ENCODE measurements around the gene AP2A1. TPM values are rescaled to one million over a fixed set of nuclear protein-coding genes. Genes with fewer than 3 reads are reported as not detected.
"Not testable (repeated sequence)": the region's sequence is repeated elsewhere in the genome, so short reads cannot be mapped to it uniquely, and the experiment has no call there.

Gene AP2A1
- polyA plus RNA-seq, 4 donors, result 46.1 to 79.9 (median 67.1) TPM

GRCh38 chr19:49809160-49809940, 42.5 kb downstream of the AP2A1 start:
- DNase-seq (ENCODE audit: low read depth in 4 of 4, low spot score in 2 of 4), result no peak

DNA sequence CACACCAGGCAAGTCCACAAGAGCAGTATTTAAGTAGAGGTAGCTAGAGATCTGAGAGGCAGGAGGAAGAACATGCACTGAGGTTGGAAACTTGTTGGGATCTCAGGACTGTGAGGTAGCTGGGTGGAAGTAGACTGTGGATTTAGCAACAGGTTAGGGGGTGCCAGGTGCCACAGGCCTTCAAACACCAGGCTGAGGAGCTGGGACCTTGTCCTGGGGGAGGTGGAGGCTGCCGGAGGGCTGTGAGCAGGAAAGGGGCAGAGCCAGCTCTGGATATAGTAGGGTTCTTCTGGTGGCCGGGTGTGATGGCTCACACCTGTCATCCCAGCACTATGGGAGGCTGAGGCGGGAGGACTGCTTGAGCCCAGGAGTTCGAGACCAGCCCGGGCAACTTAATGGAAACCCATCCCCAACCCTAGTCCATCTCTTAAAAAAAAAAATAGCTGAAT, 43.2 kb downstream of the AP2A1 start:
- DNase-seq (ENCODE audit: low read depth in 4 of 4, low spot score in 2 of 4), result no peak

DNA sequence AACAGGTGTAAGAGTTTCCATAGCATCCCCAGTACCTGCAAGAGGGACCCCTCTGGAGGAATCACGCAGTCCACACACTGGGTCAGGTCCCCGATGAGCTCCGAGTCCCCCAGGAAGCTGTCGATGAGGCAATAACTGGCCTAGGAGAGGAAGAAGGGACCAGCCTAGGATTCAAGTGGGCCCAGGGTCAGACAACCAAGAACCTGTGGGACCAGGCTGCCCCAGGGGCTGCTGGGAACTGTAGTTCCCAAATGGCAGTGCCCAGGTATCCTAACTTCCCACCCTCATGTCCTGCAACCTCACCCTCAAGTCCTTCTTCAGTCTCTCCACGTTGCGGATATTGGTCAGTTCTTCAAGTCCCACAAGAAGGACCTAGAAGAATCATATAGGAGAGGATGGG, 44.5 kb downstream of the AP2A1 start:
- no peak for DNase-seq (ENCODE audit: low read depth in 4 of 4, low spot score in 2 of 4)

DNA sequence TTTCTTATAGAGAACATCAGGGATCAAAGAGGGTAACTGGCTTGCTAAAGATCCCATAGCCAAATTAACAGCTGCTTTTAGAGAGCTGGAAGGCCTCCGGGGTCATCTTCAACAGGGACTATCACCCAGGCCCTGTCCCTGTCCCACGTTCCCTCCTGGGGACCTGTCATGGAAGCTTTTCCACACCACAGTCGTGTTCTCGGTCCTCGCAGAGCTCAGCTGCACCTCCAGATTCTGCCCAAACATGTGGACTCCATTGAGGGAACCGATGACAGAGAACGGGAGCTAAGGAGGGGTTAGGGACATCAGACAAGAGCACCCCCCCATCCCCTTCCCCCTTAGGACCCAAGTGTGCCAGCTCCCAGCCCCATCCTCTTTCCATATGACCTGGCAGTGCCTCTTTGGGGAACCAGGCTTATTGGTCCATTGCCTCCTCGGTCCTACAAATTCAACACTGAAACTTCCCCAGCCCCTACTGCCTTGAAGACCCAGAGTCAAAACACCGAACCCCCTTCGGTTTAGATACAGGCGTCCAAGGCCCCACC, 45.7 kb downstream of the AP2A1 start:
- DNase-seq (ENCODE audit: low read depth in 4 of 4, low spot score in 2 of 4), result no peak

DNA sequence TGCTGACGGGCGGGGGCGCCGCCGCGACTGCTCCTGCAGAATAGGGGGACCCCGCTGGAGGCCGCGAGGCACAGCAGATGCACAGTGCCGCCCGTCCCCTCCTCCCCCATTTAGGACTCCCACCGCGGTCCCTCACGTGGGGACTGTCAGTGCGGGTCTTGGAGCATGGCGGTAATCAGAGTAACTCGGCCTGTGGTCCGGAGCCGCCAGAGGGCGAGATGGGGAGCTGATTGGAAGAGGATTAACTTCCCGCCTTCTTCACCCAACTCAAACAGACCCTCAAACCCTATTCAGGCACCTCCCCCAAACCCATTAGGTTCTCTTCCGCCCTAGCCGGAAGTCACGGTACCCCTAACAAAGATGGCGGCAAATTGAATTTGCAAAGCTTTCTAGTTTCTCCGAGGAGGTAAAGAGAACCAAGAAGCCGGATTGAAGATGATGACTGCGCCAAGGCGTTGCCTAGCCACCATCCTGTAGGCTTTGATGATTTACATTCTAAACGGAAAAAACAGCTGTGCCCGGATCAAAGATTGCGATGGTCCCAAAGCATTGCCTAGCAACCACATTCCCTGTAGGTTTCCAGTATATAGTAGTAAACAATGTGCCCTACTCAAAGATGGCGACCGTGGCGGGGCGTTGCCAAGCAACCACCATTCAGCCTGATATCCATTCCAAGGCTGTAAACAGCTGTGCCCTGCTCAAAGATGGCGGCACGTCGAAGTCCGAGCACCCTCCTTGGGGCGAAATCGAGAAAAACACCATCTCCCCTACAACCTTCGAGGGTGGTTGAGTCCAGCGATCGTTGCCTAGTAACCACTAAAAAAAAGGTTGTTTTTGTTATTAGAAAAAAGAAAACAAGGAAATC, 46.4 kb downstream of the AP2A1 start, which contains the start of gene FUZ:
Gene FUZ, minus strand, starts transcription at position 296 of the 865 bp plus-strand sequence. Its CDS starts 186 bp downstream, at position 110.
- DNase-seq (ENCODE audit: low read depth in 4 of 4, low spot score in 2 of 4), result peak; percentile 95 to 99 (median 97)

- DNase-seq (ENCODE audit: low read depth in 4 of 4, low spot score in 2 of 4), result no peak
Measured at GRCh38 chr19:49814010-49814409, 47.2 kb downstream of the AP2A1 start.

DNA sequence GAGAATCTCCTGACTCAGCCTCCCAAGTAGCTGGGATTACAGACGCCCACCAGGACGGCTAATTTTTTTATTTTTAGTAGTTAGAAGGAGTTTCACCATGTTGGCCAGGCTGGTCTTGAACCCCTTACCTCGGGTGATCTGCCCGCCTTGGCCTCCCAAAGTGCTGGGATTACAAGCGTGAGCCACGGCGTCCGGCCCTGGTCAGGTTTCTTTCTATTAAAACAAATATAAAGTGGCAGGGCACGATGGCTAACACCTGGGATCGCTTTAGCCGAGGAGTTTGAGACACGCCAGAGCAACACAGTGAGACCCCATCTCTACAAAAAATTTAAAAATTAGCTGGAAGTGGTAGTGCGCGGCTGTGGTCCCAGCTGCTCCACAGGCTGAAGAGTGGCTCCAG, 49.8 kb downstream of the AP2A1 start:
- no peak for DNase-seq (ENCODE audit: low read depth in 4 of 4, low spot score in 2 of 4)

DNA sequence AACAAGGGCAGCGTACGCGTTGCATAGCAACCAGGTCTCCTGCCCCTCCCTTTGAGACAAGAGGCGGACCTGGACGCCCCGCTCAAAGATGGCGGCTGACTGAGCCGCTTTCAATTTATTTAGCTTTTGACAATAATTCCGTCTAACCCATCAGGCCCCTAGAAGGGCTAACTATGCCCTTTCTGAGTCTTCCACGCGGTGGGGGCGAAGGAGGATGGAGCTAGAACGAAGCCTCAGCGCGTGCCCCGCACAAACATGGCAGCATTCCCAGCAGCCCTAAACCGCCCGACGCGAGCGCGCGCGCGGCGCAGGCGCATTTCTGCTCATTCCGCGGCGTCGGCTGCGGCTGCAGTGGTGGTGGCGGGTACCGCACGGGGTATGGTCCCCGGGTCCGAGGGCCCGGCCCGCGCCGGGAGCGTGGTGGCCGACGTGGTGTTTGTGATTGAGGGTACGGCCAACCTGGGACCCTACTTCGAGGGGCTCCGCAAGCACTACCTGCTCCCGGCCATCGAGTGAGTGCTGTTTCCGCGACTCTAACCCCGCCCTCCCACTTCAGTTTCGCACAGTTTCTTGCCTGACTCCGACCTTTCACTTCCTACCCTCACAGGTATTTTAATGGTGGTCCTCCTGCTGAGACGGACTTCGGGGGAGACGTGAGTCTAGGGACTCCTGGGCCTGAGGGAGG, 51.3 kb downstream of the AP2A1 start, which contains the start of gene MED25:
Gene MED25, plus strand, starts transcription at position 326 of the 685 bp plus-strand sequence. Its CDS starts 53 bp downstream, at position 379.
- DNase-seq (ENCODE audit: low read depth in 4 of 4, low spot score in 2 of 4), result peak; percentile 79 to 97 (median 88)

DNA sequence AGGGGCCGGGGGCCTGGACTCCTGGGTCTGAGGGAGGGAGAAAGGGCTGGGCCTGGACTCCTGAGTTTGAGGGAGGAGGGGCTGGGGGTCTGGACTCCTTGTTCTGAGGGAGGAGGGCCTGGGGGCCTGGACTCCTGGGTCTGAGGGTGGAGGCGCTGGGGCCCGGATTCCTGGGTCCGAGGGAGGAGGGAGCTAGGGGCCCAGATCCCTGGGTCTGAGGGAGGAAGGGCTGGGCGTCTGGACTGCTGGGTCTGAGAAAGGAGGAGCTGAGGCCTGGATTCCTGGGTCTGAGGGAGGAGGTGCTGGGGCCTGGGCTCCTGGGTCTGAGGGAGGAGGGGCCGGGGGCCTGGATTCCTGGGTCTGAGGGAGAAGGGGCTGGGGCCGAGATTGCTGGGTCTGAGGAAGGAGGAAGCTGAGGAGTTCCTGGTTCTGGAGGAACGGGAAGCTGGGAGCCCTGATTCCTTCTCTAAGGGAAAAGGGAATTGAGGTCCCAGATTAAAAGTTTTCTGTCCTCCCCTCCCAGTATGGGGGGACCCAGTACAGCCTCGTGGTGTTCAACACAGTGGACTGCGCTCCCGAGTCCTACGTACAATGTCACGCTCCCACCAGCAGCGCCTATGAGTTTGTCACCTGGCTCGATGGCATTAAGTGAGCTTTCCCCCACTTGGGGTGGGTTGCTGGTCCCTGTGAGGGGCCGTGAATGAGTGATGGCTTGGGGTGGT, 52.0 kb downstream of the AP2A1 start:
- no peak for DNase-seq (ENCODE audit: low read depth in 4 of 4, low spot score in 2 of 4)

DNA sequence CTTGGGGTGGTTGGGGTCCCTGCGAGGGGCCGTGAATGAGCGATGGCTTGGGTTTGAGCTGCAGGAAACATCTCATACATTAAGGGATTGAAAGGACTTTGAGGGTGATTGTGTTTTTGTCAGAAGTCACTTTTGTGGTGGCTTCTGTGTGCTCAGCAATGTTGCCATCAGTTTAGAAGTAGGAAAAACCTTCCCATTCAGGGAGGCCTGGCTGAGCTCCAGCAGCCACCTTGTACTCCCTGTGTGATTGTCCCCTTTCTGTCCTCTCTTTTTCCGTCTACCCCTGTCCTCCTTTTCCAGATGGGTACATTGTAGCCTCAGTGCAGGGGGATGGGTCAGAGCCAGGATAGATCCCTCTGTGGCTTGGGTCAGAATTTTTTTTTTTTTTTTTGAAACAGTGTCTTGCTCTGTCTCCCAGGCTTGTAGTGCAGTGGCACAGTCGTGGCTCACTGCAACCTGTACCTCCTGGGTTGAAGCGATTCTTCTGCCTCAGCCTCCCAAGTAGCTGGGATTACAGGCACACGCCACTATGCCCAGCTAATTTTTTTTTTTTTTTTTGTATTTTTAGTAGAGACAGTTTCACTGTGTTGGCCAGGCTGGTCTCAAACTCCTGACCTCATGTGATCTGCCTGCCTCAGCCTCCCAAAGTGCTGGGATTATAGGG, 52.8 kb downstream of the AP2A1 start:
- not testable (repeated sequence) for DNase-seq (ENCODE audit: low read depth in 4 of 4, low spot score in 2 of 4)

- no peak for DNase-seq (ENCODE audit: low read depth in 4 of 4, low spot score in 2 of 4)
Measured at GRCh38 chr19:49820125-49820524, 53.3 kb downstream of the AP2A1 start.

DNA sequence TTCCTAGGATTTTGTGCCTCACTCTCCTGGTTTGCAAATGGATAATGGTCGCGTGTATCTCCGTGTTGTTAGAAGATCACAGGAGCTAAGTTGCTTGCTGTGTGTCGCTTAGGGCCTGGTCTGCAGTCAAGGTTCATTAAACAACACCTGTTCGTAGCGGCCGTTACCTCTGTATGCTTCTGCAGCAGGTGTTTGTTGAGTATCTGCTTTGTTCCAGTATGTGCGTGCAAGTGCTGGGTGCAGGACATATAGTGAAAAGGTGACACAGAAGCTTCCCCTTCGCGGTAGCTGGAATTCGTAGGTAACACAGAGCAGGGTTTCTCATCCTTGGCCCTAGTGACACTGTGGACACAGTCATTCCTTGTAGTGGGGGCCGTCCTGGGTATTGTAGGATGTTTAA, 56.7 kb downstream of the AP2A1 start:
- DNase-seq (ENCODE audit: low read depth in 4 of 4, low spot score in 2 of 4), result no peak

DNA sequence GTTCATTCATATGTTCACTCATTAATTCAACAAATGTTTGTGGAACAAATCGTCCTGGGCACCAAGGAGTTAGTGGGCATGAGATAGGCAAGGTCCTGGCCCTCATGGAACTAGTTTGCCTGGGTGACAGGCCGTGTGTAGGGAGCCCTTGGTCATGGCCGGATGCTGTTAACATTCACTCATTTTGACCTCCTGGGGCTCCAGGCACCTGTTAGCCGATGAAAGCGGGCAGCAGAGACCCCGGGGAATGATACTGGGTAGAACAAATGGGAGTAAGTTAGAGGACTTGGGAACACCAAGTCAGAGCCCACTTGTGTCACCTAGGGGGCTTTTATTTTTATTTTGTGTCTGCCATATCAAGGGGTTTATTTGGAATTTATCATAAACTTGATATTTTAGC, 57.9 kb downstream of the AP2A1 start:
- no peak for DNase-seq (ENCODE audit: low read depth in 4 of 4, low spot score in 2 of 4)

DNA sequence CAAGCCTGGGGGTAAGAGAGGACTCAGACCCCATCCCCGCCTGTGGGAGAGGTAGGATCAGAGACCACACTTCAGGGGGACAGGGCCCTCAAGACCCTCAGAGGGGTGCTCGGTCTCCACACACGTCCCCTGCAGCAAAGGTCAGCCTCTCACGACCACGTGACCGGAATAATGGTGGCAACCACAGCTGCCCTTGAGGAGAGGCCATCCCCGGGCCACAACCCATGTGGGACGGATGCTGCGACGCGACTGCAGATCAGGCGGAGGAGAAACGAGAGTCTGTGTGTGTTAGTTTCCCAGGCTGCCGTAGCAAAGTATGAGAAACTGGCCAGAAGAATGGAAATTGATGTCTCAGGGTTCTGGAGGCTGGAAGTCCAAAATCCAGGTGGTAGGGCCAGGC, 60.2 kb downstream of the AP2A1 start:
- no peak for DNase-seq (ENCODE audit: low read depth in 4 of 4, low spot score in 2 of 4)

- DNase-seq (ENCODE audit: low read depth in 4 of 4, low spot score in 2 of 4), result no peak
Measured at GRCh38 chr19:49829200-49829599, 62.4 kb downstream of the AP2A1 start.

- DNase-seq (ENCODE audit: low read depth in 4 of 4, low spot score in 2 of 4), result no peak
Measured at GRCh38 chr19:49829721-49830120, 62.9 kb downstream of the AP2A1 start.

GRCh38 chr19:49830766-49831165, 64.0 kb downstream of the AP2A1 start:
- DNase-seq (ENCODE audit: low read depth in 4 of 4, low spot score in 2 of 4), result no peak

GRCh38 chr19:49831592-49831991, 64.8 kb downstream of the AP2A1 start:
- DNase-seq (ENCODE audit: low read depth in 4 of 4, low spot score in 2 of 4), result no peak

DNA sequence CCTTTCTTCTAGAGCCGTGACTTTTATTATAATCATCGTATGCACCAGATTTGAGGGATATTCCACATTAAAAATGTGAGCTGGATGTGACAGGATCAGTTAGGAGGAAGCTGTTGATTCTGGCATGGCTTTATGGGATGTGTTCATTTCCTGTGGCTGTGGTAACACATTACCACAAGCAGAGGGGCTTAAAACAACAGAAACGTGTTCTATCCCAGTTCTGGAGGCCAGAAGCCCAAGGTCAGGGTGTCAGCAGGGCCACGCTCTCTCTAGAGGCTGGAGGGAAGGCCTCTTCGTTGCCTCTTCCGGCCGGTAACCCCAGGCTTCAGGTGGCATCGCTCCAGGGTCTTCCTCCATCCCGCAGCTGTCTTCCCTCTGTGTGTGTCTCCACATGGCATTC, 65.8 kb downstream of the AP2A1 start:
- no peak for DNase-seq (ENCODE audit: low read depth in 4 of 4, low spot score in 2 of 4)
